Stimulated activated naive CD4-positive, alpha-beta T cell (primary cell): ENCODE data around the gene RPL28.
"Not testable (repeated sequence)": the region's sequence is repeated elsewhere in the genome, so short reads cannot be mapped to it uniquely, and the experiment has no call there.

Experiments used
- DNase-seq, 6 experiments: peaks; one replicate each; lab custom pipeline; 2025; lab: John Stamatoyannopoulos, UW

RPL28 gene

DNA sequence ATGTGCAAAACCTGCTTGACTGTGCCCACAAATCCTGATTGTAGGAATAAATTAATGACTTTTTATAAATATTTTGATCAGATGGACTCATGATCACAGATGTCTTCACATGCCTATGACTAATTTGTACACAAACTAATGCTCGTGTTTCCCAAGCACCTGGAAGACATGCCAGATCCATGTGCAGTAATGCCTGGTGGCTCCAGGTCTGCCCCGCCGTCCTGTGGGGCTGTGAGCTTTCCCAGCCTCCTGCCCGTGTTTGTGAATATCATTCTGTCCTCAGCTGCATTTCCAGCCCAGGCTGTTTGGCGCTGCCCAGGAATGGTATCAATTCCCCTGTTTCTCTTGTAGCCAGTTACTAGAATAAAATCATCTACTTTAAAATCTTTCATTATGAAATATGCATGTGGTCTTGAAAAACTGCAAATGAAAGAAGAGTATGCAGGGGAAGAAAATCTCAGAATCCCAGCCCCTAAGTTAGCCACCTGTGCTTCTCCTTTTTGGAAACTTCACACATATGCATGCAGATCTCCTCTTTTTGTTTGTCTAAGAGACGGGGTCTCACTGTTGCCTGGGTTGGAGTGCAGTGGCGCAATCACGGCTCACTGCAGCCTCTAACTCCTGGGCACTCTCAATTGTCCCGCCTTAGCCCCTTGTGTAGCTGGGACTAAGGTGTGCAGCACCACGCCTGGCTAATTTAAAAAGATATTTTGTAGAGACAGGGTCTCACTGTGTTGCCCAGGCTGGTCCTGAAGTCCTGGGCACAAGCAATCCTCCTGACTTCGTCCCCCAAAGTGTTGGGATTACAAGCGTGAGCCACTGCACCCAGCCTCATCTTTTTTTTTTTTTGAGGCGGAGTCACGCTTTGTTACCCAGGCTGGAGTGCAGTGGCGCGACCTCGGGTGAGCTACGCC is 6.2 kb downstream of the RPL28 start:
- DNase-seq: no peak

DNA sequence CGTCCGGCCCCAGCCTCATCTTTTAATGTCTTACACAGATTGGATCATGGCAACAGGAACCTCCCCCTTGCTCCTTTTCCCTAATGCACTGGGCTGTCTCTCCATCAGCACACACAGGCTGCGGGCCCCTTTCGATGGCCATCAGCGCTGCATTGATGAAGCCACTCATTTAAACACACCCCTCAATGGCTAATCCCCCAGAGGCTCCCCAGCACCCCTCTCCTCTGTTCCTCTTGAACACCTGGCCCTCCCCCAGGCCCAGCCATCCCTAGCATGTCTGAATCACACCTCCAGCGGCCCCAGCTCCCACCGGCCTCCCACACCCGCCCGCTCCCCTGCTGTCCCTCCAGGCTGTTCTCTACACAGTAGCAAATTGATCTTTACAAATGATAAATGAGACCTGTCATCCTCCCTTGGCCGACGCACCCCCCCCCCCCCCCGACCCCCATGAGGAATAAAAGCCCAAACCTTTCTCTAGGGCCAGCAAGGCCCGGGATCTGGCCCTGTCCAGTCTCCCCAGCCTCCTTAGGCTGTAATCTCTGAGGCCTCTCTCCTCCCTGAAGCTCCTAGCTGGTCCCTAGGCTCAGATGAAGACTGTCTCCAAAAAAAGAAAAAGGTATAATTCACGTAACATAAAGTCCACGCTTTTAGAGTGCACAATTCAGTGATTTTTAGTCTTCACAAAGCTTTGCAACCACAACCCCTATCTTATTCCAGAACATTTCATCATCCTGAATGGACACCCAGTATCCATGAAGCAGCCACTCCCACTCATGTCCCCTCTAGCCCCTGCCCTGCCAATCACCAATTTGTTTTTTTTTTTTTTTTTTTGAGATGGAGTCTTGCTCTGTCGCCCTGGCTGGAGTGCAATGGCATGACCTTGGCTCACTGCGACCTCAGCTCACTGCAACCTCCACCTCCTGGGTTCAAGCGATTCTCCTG is 7.4 kb downstream of the RPL28 start:
- no peak for DNase-seq

DNA sequence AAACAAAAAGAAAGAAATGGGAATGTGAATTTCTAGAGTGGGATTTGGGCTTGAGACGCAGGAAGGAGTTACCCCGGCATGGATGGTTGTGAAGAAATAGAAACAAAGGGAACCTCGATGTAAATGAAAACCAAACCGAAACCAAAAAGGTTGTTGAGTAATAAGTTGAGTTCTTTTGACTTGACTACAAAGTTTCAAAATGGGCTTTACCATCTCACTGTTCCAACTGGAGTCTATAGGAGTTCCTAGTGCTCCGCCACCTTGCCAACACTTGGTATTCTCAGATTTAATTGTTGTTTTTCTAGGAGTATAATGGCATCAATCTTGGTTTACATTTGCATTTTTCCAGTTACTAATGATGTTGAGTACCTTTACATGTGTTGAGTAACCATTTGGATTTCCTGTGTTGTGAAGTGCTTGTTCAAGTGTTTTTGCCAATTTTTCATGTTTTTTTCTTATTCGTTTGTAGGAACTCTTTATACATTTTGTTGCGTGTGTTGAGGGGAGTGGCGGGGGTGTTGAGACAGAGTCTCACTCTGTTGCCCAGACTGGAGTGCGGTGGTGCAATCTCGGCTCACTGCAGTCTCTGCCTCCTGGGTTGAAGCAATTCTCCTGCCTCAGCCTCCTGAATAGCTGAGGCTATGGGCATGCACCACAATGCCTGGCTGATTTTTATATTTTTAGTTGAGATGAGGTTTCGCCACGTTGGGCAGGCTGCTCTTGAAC is 12.6 kb downstream of the RPL28 start:
- no peak for DNase-seq

DNA sequence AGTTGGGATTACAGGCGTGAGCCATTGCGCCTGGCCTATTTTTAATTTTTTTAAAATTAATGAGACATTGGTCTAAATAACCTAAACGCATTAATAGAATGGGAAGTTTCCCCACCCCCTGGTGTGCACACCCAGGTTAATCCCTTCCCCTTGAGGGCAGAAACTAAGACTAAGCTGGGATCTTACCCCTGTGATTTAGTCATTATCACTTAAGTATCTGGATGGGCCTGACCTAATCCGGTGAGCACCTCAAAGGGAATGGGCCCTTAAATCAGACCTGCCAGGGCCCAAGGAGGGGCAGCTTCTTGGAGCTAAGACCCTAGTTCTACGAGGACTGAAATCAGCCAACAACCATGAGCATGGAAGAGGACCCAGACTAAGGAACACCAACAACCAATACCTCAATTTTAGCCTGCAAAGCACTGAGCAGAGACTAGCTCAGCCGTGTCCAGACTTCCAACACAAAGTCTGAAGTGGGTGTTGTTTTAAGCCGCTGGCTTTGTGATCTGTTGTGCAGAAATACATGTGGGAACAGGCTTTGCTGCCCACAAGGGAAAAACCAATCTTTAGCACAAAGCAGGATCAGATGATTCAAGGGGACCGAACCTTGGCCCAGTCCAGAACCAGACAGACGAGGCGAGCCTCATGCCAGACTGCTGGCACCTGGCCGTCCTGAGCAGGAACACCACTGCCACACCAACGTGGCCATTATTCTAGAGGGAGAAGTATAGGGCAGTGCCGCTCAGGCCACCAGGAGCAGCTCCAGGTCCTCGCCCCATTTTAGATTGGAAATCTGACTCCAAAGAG is 14.8 kb downstream of the RPL28 start:
- DNase-seq: no peak

DNA sequence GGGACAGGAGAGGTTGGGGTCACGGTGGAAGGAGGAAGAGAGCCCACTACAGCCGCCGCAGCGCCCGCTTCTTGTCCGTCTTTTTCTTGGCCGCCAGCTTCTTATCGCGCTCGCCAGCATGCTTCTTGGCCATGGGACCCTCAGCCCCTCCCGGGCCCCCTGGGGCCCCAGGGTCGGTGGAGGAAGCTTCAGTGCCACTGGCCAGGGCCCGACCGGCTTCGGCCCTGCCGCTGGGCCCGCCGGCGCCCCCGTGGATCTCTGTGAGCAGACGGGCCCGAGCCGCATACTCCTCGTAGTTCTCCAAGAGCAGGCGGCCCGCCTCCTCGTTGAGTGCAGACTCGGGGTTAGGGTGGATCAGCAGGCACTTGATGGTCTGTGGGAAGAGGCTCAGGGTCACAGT is 15.7 kb downstream of the RPL28 start:
- DNase-seq: not testable (repeated sequence)

DNA sequence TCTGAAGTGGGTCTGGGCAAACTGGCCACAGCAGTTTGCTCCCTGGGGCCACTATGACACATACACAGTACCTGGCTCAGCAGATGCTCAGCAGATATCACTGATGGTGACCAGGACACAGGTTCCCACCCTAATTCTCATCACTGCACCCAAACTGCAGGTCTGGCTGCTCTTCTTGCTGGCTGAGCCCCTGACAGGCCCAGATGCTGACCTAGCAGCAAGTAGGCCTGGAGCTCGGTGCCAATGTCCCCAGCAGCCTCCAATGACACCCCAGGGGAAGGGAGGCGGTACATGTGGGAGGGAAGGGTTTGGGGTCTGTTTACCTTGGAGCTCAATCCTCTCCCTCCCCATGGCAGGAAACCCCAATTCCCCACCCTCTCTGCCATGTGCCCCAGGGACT is 16.8 kb downstream of the RPL28 start:
- no peak for DNase-seq

DNA sequence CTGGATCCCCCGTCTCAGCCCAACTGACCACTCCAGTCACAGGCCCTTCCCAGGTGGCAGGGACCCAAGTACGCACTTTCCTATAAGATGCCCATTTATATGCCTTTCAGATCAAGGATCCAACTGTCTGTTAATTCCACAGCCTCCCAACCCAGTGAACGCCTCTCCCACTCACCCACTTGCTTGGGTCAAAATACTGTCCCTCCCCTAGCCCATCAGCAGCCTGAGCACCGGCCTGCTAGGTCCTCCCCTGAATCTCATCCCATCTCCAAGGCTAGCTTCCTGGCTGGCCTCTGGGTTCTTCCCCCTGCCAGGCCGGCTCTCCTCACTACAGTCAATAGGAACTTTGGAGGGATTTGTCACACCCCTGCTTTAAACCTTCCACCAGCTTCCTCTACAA is 19.9 kb downstream of the RPL28 start:
- DNase-seq: no peak

DNA sequence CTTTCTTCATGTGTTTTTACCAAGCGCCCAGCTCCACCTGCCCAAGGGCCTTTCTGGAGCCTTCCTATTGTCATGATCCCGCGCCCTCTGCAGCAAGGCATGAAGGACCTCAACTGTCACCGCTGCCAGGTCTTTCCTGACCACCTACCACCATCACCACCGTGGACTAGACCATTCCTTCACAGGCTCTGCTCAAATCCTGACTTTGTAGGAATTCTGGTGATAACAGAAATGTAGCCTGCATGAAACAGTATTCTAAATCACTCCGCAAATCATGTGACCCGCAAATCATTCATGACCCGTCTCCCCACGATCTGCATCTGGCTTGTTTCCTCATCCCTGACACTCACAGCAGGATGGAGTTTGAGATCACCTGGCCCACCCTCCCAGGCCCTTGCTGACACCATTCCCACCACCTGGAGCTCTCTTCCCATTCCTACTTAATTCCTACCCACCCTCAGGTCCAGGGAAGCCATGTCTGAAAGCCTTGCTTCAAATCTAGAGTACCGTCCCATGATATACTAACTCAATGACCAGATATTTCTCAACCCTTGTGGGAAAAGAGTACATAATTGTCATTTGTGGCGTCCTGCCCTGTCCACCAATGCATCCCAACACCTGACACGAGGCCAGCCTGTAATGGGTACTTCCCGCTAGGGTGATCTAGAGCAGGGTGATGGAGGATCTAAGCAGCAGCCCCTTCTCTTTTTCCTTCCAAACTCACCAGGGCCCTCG is 20.5 kb downstream of the RPL28 start:
- no peak for DNase-seq

DNA sequence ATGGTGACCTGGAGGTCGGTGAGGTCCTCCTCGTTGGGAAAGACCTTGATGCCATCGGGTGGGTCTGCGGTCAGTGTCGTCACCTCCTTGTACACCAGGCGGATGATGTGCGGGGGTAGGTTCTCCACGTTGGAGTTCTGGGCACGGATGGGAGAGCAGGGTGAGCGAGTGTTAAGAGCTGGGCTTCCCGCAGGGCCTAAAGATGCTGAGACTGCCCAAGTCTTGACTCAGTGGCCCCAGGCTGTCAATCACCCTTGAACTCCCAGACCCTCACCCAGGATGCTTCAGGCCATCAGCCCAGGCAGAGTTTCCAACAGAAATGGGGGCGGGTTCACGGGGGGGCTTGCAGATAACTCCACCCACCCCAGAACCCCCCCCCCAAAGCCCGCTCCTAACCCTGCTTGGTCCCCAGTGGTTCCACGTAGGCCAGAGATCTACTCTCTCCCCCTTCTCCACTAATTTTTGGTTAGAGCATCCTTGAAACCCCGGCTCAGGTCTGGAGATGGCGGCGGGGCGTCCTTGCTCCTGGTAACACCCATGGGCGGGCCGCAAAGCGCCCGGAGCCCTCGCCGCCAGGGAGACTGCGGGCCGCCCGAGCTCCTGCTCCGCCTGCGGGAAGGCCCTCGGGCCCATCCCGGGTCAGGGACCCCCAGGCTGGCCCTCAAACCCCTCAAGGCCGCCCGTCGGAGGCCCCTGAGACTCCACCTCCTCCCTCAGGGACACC is 21.3 kb downstream of the RPL28 start:
- peak in 2 of 6 experiments; percentile 47 to 61 for DNase-seq

DNA sequence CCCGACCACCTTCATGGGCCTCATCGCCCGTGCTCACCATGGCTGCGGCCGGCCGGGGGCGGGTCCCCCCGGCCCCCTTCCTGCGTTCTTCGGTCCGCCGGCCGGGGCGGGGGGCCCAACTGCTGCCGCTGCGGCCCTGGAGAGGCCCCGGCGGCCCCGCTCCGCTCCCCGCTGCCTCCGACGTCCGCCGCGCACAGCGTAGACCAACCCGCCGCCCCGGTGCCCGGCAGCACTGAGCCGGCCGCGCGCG is 21.7 kb downstream of the RPL28 start, which contains the start of gene UBE2S:
Gene UBE2S (minus strand): TSS at position 239 of the 250 bp plus-strand sequence. CDS start 199 bp downstream, at position 40.
- DNase-seq: not testable (repeated sequence)

DNA sequence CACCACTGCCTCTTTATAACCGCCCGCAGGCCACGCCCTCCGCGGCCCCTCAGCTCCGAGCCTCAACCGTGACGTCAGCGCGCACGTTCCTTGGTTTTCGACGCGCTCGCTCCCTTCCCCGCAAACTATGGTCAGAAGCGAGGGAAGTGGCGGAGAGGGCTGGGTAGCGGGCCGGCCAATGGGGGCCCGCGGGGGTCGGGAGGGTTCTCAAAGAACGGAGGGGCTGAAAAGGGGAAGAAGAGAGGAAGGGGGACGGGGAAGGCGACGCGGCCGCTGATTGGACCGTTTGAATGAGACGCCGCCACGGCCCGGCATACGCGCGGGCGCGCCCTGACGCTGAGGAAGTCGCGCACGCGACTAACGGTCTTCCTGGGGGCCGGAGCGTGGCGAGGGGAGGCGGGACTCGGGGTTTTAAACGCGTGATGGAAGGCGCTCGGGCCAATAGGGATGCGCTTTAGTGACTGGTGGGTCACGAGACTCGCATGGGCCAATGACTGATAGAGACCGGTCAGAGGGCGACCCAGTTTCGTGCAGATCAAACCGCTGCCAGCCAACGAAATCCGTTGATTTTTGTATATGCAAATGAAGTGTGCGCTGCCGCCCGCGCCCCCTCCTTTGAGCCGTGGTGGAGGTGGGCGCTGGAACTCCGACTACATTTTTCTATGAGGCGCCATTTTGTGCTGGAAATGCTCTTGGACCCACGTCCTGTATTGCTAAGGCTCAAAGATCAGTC is 22.2 kb downstream of the RPL28 start:
- DNase-seq: peak; percentile 95 to 98 (median 97)

DNA sequence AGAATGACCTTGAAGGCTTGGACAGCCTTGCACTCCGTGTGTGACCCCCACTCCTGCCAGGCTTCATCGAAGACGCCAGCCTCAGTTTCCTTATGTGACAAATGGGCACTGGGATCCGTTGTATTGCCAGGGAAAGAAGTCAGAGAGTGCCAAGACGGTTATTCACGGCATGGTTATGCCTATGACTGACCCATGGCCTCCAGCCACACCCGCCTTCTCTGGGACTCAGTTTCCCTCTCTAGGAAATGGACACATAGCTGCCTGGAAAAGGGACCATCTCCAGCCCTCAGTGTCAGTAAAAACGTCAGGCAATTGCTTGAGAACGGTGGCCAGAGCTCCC is 22.8 kb downstream of the RPL28 start:
- no peak for DNase-seq

DNA sequence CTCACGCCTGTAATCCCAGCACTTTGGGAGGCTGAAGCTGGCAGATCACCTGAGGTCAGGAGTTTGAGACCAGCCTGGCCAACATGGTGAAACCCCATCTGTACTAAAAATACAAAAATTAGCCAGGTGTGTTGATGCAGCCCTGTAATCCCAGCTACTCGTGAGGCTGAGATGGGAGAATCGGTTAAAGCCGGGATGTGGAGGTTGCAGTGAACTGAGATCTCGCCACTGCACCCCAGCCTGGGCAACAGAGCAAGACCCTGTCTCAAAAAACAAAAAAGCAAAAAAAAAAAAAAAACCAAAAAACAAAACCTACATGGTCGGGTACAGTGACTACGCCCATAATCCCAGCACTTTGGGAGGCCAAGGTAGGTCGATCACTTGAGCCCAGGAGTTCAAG is 23.4 kb downstream of the RPL28 start:
- DNase-seq: not testable (repeated sequence)

DNA sequence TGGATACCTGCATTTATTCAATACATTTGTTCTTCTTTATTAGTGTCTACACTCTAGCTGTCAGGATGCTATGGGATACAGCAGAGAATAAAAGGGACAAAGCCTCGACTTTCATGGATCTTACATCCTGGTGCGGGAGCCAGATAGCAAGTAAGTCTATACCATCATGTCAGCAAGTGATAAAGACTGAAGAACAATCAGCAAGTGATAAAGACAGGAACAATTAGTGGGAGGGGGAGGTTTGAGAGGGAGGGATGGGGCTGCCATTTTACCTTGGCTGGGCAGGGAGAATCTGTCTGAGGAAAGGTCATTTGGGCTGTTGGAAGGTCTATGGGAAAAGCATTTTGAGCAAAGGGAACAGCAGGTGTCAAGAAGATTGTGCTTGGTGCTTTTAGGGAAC is 24.4 kb downstream of the RPL28 start:
- DNase-seq: no peak

DNA sequence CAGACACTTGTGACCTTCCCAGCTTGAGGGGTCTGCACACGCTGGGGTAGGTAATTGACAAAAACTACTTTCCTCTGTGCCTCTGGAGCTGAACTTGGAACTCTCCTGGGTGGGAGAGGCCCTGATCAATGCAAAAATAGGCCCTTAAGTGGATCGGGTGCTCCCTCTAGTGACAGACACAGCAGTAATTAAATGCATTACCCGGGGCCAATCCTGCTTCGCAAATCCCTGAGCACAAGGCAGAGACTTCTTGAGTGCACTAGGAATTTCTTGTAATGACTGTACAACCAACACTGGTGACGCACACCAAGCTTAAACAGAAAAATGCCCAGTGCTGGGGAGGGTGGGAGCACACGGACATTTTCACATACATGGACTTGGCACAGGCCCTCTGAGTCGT is 32.5 kb downstream of the RPL28 start:
- DNase-seq: peak; percentile 26 to 64 (median 44)

DNA sequence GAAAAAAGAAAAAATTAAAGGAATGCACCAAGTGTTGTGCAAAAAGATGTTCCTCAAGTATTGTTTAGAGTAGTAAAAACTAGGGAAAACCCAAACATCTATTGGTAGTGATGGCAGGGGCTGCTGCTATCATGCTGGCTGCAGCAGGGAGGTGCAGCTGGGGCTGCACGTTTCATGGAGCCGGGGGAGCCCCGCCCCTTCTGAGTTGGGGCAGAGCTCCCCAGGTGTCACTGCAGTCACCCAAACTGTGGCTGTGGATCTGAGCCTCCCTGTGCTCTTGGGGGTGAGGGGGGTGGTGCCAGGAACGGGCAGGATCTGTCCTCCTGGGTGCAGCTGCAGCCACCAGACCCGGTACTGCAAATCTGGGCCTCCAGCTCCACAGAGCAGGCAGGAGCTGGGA is 33.4 kb downstream of the RPL28 start:
- no peak for DNase-seq

DNA sequence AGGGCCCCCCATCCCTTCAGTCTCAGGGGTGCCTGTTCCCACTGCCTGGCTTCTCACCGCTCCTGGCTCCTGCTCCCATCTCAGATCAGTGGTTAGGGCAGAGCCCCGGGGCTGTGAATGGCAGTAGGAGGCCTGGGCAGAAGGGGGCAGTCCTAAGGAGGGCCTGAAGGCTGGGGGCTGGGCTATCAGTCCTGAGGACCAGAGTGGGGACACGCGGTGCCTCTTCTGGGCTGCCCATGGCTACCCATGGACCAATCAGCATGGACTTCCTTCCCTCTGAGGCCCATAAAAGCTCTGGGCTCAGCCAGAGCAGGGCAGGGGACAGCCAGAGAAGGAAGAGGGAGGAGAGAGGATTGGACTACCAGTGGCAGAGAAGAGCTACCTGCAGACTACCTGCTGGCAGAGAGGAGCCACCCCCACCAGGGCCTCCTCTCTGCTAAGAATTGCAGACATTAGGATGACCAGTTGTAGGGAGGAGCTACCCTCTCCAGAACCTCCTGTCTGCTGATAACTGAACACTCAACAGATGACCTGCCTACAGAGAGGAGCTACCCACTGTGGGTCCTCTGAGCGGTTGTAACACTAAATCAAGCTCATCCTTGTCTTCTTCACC is 34.0 kb downstream of the RPL28 start:
- DNase-seq: no peak

DNA sequence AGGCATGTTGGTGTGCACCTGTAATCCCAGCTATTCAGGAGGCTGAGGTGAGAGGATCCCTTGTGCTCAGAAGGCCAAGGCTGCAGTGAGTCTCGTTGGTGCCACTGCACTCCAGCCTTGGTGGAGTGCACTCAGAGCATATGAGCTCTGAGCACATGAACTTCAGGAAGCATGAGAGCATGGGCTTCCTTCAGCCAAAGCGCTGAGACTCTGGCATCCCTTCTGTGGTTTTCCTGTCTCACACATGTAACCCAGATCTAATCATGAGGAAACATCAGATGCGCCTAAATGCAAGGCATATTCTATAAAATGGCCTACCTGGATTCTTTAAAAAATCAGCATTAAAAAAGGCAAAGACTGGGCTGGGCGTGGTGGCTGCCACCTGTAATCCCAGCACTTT is 35.5 kb downstream of the RPL28 start:
- DNase-seq: peak in 3 of 6 experiments; percentile 32 to 46 (median 45)
